Measurements from ENCODE around the gene GRIP1. TPM values are rescaled to one million over a fixed set of nuclear protein-coding genes. Genes with fewer than 3 reads are reported as not detected.

GRIP1 gene
- total and polyA plus RNA-seq, 2 experiments from 2014 or later, result 5.1 to 13.7 TPM

DNA sequence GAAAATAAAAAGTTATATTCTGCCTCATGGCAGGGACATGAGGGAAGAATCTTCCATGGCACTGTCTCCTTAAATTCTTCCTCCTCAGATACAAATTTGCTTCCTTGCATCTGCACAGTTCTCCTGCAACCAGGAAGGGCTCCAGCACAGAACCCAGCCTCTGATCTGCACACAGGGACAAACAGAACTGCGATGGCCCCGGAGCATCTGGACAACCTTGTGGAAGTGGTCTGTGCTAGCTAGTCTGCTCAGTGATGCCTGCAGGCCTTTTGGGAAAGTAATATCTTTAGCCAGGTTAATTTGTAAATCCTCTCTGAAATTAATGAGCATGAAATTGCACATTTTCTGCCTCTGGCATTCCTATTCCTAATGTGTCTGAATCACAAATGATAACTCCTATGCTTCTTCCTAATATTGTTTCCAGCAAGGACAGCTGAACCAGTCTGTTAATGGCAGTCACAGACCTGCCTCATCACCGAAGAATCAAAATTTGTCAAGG, 74.8 kb downstream of the GRIP1 start:
- no peak overlapping the region for H3K4me3 ChIP-seq
- peaks cover 36% of the 10 kb centered on the region for H3K4me1 ChIP-seq (ENCODE audit: insufficient read depth)
- Mint-ChIP-seq H3K9me3 (no peaks in the 10 kb centered on the region), H3K27me3 (ENCODE audit: insufficient read depth, low read depth, poor library complexity) (no peaks in the 10 kb centered on the region), H3K4me3 (no peak overlapping the region), H3K4me1 (peaks cover 39% of the 10 kb centered on the region), H3K36me3 (ENCODE audit: low read depth) (no peaks in the 10 kb centered on the region), H3K27ac (no peak overlapping the region)
- no peaks in the 10 kb centered on the region for H4K20me1 ChIP-seq (replicated peaks; ENCODE audit: insufficient read depth)
- DNase-seq (ENCODE audit: low spot score), result no peak
- no peaks in the 10 kb centered on the region for H3K27me3 ChIP-seq (ENCODE audit: insufficient read depth)
- H3K79me2 ChIP-seq (replicated peaks; ENCODE audit: insufficient read depth), result no peaks in the 10 kb centered on the region
- no peak for ATAC-seq
- H3K27ac ChIP-seq (ENCODE audit: low read depth), result no peak overlapping the region
- H3K36me3 ChIP-seq (ENCODE audit: insufficient read depth), result no peaks in the 10 kb centered on the region
- no peak overlapping the region for H3K4me2 ChIP-seq
- TF ChIP-seq POLR2AphosphoS5 (IDR thresholded peaks at IDR 0.05; ENCODE audit: low read depth) (no peak), JUNB (IDR thresholded peaks at IDR 0.05; ENCODE audit: unreplicated experiment) (no peak), NANOG (IDR thresholded peaks at IDR 0.05; ENCODE audit: borderline replicate concordance) (no peak), ZNF462 (CRISPR knock-in tag; IDR thresholded peaks at IDR 0.05) (no peak), ZNF114 (CRISPR knock-in tag; IDR thresholded peaks at IDR 0.05) (no peak), STAT1 (IDR thresholded peaks at IDR 0.05; ENCODE audit: unreplicated experiment) (no peak), EZH2 (IDR thresholded peaks at IDR 0.05; ENCODE audit: low read depth, unreplicated experiment) (no peak), REST (IDR thresholded peaks at IDR 0.05; ENCODE audit: unreplicated experiment) (no peak), ZNF331 (CRISPR knock-in tag; IDR thresholded peaks at IDR 0.05; ENCODE audit: low read depth) (no peak), CREB1 (CRISPR knock-in tag; IDR thresholded peaks at IDR 0.05; ENCODE audit: low read depth) (no peak), EZH2phosphoT487 (IDR thresholded peaks at IDR 0.05; ENCODE audit: unreplicated experiment) (no peak)
- TF ChIP-seq, protein P1, sequence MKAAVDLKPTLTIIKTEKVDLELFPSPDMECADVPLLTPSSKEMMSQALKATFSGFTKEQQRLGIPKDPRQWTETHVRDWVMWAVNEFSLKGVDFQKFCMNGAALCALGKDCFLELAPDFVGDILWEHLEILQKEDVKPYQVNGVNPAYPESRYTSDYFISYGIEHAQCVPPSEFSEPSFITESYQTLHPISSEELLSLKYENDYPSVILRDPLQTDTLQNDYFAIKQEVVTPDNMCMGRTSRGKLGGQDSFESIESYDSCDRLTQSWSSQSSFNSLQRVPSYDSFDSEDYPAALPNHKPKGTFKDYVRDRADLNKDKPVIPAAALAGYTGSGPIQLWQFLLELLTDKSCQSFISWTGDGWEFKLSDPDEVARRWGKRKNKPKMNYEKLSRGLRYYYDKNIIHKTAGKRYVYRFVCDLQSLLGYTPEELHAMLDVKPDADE (IDR thresholded peaks at IDR 0.05), result no peak
- TF ChIP-seq, protein P2, sequence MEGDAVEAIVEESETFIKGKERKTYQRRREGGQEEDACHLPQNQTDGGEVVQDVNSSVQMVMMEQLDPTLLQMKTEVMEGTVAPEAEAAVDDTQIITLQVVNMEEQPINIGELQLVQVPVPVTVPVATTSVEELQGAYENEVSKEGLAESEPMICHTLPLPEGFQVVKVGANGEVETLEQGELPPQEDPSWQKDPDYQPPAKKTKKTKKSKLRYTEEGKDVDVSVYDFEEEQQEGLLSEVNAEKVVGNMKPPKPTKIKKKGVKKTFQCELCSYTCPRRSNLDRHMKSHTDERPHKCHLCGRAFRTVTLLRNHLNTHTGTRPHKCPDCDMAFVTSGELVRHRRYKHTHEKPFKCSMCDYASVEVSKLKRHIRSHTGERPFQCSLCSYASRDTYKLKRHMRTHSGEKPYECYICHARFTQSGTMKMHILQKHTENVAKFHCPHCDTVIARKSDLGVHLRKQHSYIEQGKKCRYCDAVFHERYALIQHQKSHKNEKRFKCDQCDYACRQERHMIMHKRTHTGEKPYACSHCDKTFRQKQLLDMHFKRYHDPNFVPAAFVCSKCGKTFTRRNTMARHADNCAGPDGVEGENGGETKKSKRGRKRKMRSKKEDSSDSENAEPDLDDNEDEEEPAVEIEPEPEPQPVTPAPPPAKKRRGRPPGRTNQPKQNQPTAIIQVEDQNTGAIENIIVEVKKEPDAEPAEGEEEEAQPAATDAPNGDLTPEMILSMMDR (conservative IDR thresholded peaks at IDR 0.05; ENCODE audit: low read depth in 2 of 2), result no peak
- H3K9me2 ChIP-seq (ENCODE audit: insufficient read depth), result no peaks in the 10 kb centered on the region
- no peaks in the 10 kb centered on the region for H3F3A ChIP-seq (replicated peaks; ENCODE audit: low read depth)
- no peak overlapping the region for H2AFZ ChIP-seq
